GM19467 (cell line): ENCODE measurements around the gene CDH12.
"Not testable (repeated sequence)": the region's sequence is repeated elsewhere in the genome, so short reads cannot be mapped to it uniquely, and the experiment has no call there.

Experiments
- ATAC-seq: cut with Tn5 transposase; IDR thresholded peaks from one replicate; pipeline ENCODE4 v1.9.1; 2021; ENCODE audit warnings: mild to moderate bottlenecking, moderate library complexity; ENCODE audit not compliant: unreplicated experiment

CDH12 gene

DNA sequence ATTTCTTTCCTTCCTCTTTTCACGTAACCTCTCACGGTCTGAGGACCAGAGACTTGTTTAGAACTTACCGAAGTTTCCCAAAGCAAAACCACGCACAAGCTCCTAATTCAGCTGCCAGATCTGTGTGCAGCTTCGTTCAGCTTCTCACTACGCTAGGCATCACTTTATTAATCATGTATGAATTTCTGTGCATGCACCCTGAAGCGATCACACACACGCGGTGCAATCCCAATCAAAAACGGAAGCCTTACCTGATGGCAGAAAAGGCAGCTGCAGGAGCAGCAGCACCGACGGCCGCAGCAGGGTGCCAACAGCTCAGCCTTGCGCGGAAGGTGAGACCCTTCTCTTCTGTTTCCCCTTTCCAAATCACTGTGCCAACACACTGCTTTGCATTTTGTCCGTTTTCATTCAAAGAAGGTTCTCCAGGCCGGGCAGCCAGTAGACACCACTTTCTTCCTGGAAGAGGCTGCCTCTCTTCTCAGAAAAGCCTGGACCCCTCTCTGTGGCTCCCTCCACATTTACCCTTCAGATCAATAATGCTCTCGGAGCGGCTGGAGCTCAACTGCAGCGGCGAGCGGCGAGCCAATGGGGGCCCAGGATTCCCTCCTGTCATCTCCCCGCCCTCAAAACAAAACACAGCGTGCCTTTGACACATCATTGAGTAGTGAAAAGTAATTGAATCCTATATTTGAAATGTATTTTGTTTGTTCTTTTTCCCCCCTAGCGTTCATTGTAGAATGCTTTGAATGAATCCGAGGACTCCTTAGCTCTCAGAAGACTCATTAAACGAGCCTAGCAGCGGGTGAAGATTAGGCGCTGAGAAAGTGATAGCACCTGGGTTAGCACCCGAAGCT, at the start of gene CDH12:
Gene CDH12 (minus strand): TSS at position 538 of the 854 bp plus-strand sequence.
- no peak for ATAC-seq

DNA sequence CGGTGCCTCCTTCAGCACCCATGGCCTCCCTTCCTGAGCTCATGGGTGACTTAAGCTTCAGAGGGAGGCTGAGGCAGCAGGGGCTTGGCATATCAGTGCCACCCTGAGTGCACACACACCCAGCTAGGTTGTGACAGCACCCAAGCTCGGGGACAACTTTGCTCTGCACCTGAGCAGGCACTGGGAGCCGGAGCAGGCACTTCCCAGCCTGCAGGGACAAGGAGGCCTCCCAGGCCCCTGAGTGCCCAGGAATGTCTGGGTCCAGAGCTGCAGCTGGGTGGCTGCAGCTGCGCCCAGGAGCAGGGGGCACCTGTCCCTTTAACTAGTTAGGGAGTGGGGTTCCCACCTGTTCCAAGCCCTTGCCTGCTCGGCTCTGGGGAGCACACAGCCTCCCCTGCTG, 48.7 kb upstream of the CDH12 start:
- no peak for ATAC-seq

DNA sequence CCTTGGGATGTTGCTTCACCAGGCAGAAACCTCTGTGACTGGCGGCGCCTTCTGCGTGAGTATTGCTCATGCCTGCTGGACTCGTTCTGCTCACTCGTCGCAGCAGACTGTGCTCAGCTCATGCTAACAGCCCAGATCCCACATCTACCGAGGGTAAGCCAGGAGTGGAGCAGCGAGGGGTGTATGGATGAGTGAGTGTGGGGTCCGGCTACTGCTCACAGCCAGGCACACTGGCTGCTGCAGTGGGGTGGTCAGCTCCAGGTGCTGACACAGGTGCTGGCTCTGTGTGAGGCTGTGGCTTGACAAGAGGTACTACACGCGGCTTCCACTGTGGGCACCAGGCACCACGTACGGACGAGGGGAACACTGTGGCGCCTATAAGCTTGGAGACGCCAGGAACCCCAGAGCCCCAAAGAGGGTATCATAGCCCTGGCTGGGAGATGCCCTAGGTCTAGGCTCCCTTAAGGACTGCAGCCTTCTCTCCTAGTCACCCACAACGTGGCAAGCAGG, 47.7 kb upstream of the CDH12 start:
- no peak for ATAC-seq

DNA sequence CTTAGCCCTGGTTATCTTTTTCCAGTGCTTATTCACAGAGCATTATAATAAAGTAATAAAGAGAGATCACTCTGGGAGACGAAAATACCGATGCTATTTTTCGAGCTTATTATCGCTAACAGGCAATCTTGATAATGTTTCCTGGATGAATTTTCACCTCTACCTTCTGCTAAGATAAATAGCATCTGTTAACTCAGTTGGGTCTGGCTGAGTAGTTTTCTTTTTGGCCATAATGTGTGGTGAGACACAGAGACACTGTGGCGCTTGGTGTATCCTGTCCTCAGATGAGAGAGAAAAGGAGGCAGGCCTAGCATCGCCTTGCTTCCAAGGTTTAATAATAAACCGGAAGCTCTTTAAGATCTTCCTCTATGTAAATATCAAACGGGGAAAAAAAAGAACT, 46.2 kb upstream of the CDH12 start:
- no peak for ATAC-seq

DNA sequence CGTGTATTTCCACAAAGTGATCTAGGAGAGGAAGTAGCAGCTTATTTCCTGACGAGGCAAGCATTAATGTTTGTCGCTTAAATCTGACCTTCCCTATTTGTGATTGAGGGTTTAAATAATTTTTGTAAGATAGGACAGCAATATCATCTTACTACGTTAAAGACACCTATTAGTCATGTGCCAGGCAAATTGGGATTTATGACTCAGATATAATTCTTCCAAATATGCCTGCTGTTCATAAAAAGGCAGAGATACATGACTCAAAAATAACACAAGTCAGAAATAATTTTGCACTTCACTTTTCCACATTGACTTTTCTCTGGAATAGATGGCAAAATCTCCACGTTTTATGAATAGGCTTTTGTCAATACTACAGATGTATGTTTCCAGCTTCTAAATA, 43.0 kb upstream of the CDH12 start:
- no peak for ATAC-seq

DNA sequence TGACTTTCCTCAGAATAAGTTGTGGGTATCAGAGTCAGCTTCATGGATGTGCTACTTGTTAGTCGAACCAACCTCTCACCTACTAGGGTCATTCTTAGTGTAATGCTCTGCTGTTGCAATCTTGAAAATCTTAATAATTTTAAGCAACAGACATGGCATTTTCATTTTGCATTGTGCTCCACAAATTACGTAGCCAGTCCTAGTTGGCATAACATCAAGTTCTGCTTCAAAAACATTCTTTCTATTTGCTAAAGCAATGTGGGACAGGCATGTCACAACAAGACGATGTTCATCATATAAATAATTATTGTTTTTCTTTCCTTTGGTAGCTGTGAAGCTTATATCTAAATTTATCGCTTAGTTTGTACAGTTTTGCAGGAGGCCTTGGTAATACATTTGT, 39.3 kb upstream of the CDH12 start:
- no peak for ATAC-seq

DNA sequence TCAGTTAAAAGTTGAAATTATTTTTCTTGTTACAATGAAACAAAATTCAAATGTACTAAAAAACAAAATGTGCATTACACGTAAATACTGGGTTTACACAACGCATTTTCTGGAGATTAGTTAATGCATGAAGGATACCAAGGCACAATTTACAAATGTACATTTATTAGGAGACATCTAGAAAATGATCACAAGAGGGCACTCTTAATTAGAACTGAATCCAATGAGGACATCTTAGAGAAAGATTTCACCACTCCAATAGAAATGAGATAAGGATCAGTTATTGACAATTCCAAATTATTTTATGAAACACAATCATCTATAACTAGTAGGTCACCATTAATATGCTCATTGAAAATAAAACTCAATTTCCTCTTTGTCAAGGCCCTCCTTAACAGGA, 36.6 kb upstream of the CDH12 start:
- no peak for ATAC-seq

DNA sequence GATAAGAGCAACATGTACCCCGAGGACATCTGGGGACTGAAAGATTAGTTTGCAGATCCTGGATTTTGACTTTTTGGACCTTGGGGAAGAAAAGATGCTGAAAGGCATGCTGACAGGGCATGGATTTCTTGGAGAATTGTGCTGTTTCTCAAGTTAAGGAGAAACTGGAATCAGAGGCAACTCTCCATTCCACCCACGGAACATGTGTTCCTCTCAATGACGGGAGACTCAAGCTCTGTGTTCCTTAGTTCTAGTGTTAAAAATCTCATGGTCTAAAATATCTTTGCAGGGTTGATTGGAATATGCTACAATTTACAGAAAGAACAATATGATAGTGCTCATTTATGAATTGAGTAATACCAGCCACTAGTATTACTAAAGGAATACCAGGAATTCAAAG, 34.4 kb upstream of the CDH12 start:
- ATAC-seq, result no peak

DNA sequence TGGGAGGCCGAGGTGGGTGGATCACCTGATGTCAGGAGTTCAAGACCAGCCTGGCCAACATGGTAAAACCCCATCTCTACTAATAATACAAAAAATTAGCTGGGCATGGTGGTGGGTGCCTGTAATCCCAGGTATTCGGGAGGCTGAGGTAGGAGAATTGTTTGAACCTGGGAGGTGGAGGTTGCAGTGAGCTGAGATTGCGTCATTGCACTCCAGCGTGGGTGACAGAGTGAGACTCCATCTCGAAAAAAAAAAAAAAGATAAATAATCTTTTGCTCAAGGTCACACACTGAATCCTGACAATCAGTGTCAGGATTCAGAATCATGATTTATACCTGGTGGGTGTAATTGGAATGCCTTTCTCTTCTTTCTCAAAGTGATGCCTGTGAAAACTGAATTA, 5.8 kb upstream of the CDH12 start:
- ATAC-seq, result not testable (repeated sequence)

DNA sequence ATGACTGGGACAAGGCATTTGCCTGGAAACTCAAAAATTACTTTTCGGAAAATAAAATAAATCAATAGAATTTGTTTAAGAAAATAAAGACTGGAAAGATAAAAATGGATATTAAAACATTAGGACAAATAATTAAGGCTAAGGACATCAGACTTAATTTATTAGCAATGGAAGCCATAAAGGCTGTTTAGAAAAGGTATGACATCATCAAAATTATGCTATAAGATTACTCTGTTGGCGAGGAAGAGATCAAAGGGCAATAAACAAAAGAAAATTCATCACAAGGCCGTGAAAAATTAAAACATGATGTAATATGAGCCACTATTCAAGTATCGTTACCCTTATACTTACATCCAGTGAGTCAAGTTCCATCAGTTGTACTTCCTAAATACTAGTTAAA, 2.7 kb upstream of the CDH12 start:
- ATAC-seq, result no peak

DNA sequence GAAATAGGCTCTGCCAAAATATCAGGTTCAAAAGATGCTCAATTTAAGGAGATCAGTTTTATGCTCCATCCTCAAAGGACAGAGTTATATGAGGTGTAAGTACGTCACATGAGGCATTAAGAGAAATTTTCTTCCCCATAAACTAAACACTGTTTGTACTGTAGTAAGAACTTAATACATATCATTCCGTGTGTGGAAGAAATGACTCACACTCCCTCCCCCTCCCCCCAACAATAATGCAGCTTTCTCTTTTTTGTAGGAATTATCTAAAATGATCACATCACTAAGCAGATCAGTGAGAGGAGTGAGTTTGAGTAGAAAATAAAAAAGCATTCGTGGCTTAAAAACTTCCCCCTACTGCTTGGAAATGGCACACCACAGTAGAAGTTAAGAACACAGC, 2.2 kb downstream of the CDH12 start:
- ATAC-seq, result no peak

DNA sequence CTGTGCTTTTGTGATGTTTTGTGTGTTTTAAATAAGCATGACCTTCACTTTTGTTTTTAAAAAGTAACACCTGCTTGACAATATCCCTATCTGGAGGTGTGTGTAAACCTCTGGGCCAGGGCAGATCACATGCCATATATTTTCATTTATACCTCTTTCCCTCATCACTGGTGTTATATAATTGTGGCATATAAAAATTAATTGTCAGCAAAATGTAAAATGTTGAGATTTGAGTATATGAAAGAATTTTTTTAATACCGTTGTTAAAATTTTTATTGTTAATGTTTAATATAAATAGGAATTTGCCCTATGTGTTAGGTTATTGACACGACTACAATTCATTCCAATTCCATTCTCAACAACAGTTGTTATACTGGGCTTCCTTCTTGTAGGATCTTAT, 6.5 kb downstream of the CDH12 start:
- ATAC-seq, result no peak

DNA sequence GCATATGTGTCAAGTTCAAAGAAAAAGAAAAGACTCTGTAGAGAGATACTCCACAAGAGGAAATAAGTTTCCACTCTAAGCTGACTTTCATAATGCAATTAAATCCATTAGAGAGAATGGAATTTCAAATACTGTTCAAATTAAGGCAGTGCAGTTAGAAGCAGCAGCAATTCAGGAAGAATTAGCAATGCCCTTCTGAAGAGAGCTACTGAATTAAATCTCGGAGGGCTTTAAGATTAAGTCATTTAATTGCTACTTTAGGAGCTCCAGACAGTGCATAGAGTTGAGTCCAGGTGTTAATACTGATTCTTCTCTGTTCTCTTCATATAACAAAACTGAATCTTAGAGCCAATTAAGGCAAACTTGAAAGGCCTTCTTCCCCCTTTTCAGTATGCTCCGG, 8.5 kb downstream of the CDH12 start:
- no peak for ATAC-seq

DNA sequence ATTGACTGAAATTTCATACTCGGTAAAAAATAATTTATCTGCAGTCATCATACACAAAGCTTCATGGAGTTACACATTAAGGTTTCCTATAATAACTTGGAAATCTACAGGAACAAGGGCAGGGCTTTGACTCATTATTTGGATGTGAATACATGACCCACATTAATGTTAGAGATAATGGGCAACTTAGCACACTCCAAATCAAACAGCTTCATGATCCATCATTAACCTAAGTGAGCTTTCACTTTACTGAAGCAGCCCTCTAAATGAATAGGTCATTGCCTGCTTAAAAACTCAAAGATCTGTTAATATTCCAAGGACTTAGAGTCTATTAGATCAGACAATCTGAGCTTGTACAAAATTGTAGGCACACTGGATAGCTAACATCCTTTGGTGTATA, 9.0 kb downstream of the CDH12 start:
- no peak for ATAC-seq

DNA sequence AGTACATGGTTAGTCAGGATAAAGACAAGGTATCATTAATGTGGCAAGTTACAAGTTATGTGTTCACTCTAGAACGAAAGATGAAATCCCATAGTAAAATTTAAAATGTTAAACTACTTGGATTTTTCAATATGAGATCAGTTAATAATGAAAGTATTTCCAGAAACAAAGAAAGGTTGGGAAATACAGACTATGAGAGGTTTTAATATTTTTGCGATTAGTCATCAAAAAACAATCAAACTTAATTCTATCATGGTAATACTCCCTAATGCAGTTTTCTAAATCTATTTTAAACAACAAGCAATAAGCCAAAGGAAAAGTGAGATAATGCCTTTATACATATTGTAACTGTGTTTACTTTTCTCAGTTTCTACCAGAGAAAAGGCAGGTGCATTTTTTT, 10.6 kb downstream of the CDH12 start:
- no peak for ATAC-seq

DNA sequence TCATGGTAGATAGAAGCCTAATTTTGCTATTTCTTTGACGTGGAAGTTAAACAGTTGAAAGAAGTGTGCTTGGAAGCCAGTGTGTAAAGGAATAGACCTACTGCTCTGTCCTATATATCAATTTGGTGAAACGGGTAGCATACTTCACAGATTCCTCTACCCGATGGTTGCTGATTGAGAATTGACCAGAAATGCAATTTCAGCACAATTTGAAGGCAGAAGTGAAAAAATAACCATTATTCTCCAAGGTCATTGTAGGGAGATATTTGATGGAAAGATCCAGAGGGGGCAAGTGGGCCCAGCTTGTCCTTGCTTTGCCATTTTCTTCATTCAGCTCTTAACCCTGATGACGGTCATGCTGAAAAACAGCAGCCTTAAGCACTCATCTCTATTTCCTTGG, 15.3 kb downstream of the CDH12 start:
- ATAC-seq, result no peak

DNA sequence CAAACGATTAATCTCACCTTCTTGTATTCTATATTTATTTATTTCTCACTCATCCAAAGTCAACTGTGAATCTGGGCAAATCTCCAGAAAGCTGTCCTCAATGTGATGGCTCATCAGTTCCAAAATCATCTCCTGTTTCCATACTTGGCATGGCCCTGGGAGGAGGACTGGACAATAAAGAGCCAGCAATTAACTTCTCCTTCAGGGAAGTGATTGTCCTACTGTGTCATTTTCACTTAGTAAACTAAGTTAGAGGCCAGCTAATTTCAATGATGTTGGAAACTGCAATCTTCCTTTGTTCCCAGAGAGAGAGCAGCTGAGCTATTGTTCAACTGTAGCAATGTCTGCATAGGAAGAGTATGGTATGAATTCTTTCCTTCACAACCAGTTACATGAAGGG, 17.5 kb downstream of the CDH12 start:
- no peak for ATAC-seq

DNA sequence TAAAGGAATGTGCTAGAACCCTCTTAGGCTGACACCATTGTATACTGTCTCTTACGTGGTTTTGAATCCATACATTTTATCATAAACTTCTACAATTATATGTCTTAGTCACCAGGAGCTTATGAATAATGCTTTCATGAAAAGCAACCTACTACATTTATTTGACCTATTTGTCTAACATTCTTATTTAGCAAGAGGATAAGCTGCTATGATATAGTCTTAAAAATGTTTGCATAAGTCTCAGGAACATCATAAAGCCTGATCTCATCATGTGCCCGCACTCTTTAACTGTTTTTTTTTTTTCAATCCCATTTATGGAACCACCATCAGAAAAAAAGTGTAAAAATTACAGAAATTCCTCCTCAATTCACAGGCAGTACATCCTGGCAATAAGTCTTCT, 59.7 kb downstream of the CDH12 start:
- no peak for ATAC-seq

DNA sequence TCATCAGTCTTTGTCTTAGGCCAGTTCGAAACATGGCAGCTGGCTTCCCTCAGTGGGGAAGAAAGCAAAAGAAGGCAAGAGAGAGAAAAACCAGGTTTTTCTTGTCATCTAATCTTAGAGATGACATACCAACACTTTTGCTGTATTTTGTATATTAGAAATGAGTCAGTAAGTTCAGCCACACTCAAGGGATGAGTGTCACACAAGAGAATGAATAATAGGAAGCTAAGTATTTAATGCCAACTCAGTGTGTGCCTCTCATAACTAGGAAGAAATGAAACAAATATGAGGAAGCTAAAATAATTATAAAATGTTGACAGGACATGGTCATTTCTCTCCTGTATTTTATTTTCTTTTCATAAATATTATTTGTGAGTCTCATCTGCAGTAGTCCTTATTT, 65.3 kb downstream of the CDH12 start:
- no peak for ATAC-seq

DNA sequence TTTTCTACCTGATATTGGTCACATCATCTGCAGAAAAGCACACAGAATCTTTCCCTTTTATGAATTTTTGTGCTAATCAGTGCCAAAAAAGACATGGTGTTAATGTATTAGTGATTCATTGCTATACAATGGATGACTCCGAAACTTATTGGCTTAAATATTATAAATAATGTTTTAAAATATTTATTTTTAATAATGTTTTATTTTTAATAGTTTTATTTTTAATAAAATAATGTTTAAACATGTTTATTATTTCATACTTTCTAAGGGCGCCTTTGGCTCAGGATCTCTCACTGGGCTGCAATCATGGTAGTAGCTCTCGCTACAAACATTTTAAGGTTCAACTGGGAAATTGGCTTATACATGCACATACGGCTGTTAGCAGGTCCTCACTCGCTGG, 65.7 kb downstream of the CDH12 start:
- ATAC-seq, result no peak

DNA sequence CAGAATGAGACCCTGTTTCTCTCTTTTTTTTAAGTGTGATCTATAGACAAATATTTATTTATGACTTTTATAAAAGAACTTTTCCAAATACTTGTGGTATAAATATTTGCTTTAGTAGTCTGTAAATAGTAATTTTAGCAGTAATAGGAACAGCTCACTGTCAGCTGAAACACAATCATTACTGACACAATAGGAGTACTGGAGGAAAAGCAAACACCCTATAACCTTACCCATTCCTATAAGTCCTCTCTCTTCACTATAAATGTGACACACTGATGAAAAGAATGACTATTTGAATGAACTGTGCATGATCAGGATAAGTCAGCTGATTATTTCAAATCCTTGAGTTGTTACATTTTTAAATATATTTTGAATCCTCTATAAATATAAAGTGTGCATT, 72.4 kb downstream of the CDH12 start:
- ATAC-seq, result no peak

DNA sequence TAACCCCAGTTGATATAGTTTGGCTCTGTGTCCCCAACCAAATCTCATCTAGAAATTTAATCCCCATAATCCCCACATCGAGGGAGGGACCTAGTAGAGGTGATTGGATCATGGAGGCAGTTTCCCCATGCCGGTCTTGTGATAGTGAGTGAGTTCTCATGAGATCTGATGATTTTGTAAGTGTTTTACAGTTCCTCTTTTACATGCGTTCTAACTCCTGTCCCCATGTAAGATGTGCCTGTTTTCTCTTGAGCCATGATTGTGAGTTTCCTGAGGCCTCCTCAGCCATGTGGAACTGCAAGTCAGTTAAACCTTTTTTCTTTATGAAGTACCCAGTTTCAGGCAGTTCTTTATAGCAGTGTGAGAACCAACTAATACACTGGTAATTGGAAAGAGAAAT, 73.6 kb downstream of the CDH12 start:
- no peak for ATAC-seq

DNA sequence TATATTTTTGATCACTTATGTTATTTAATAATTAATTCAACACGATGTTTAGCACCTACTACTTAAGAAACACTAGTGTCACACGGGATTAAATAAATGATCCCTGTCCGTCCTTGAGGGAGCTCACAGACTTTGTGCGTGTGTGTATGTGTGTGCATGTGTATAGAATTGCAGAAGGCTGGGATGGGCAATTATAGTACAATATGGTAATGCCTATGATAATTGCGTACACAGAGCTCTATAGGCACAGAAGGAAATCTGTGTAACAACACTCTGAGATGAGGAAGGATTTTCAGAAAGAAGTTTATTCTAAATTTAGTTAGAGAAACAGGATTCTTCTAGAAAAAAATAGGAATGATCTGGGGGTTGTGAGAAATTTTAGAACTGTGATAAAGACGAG, 76.9 kb downstream of the CDH12 start:
- no peak for ATAC-seq
